Stimulated activated naive CD8-positive, alpha-beta T cell treated with anti-CD3 and anti-CD28 coated beads, Interleukin-15, Interleukin-2, amounts not matched to agents 100 ng/mL and 50 ng/mL, for 24 hours (primary cell): ENCODE results near the gene SAMD13.
A peak's percentile ranks its signal among the peaks of the same experiment; 100 is the strongest.
"Not testable (repeated sequence)": the region's sequence is repeated elsewhere in the genome, so short reads cannot be mapped to it uniquely, and the experiment has no call there.

Source experiments
- H3K27ac Mint-ChIP-seq: one replicate; pipeline ENCODE4 v1.8.0; 2021; ENCODE audit warnings: mild to moderate bottlenecking, mixed read lengths
- H3K27me3 Mint-ChIP-seq: one replicate; pipeline ENCODE4 v1.8.0; 2021; ENCODE audit warnings: mixed read lengths
- H3K36me3 Mint-ChIP-seq: one replicate; pipeline ENCODE4 v1.8.0; 2021; ENCODE audit warnings: low read depth, mixed read lengths
- H3K4me1 Mint-ChIP-seq: one replicate; pipeline ENCODE4 v1.8.0; 2021; ENCODE audit warnings: low read depth, mixed read lengths
- H3K4me3 Mint-ChIP-seq: one replicate; pipeline ENCODE4 v1.8.0; 2021; ENCODE audit warnings: mild to moderate bottlenecking, mixed read lengths
- H3K9me3 Mint-ChIP-seq: one replicate; pipeline ENCODE4 v1.8.0; 2021; ENCODE audit warnings: mixed read lengths

SAMD13 gene

GRCh38 chr1:84271441-84272151, 29.9 kb upstream of the SAMD13 start:
- Mint-ChIP-seq H3K27me3 (no peaks in the 10 kb centered on the region), H3K4me3 (no peak overlapping the region), H3K36me3 (no peaks in the 10 kb centered on the region), H3K4me1 (peaks cover 14% of the 10 kb centered on the region), H3K9me3 (no peaks in the 10 kb centered on the region), H3K27ac (peak overlapping the region; percentile 51)

- H3K4me1 Mint-ChIP-seq = peaks cover 14% of the 10 kb centered on the region
- H3K4me3 Mint-ChIP-seq = no peak overlapping the region
- H3K27me3 Mint-ChIP-seq = no peaks in the 10 kb centered on the region
- H3K9me3 Mint-ChIP-seq = no peaks in the 10 kb centered on the region
- no peak overlapping the region for H3K27ac Mint-ChIP-seq
- H3K36me3 Mint-ChIP-seq = no peaks in the 10 kb centered on the region
Observed at GRCh38 chr1:84272401-84272800, 29.1 kb upstream of the SAMD13 start.

GRCh38 chr1:84277343-84278059, 24.0 kb upstream of the SAMD13 start:
- H3K4me3 Mint-ChIP-seq = no peak overlapping the region
- H3K27me3 Mint-ChIP-seq = no peaks in the 10 kb centered on the region
- no peaks in the 10 kb centered on the region for H3K36me3 Mint-ChIP-seq
- no peaks in the 10 kb centered on the region for H3K4me1 Mint-ChIP-seq
- no peaks in the 10 kb centered on the region for H3K9me3 Mint-ChIP-seq
- H3K27ac Mint-ChIP-seq = no peak overlapping the region

GRCh38 chr1:84278905-84279304, 22.6 kb upstream of the SAMD13 start:
- H3K27ac Mint-ChIP-seq = no peak overlapping the region
- H3K9me3 Mint-ChIP-seq = no peaks in the 10 kb centered on the region
- no peak overlapping the region for H3K4me3 Mint-ChIP-seq
- H3K27me3 Mint-ChIP-seq = no peaks in the 10 kb centered on the region
- H3K4me1 Mint-ChIP-seq = no peaks in the 10 kb centered on the region
- H3K36me3 Mint-ChIP-seq = no peaks in the 10 kb centered on the region

GRCh38 chr1:84280912-84281311, 20.6 kb upstream of the SAMD13 start:
- Mint-ChIP-seq H3K9me3 (peaks cover under 1% of the 10 kb centered on the region), H3K36me3 (no peaks in the 10 kb centered on the region), H3K4me1 (no peaks in the 10 kb centered on the region)

GRCh38 chr1:84282780-84283333, 18.7 kb upstream of the SAMD13 start:
- no peaks in the 10 kb centered on the region for H3K27me3 Mint-ChIP-seq
- no peak overlapping the region for H3K27ac Mint-ChIP-seq
- H3K4me3 Mint-ChIP-seq = no peak overlapping the region
- H3K9me3 Mint-ChIP-seq = peaks cover 15% of the 10 kb centered on the region
- H3K36me3 Mint-ChIP-seq = no peaks in the 10 kb centered on the region
- no peaks in the 10 kb centered on the region for H3K4me1 Mint-ChIP-seq

More at GRCh38 chr1:84280912-84281311, 20.6 kb upstream of the SAMD13 start:
- Mint-ChIP-seq H3K27ac (no peak overlapping the region), H3K4me3 (no peak overlapping the region), H3K27me3 (no peaks in the 10 kb centered on the region)

GRCh38 chr1:84283381-84283780, 18.1 kb upstream of the SAMD13 start:
- Mint-ChIP-seq H3K4me3 (no peak overlapping the region), H3K4me1 (no peaks in the 10 kb centered on the region), H3K36me3 (no peaks in the 10 kb centered on the region), H3K27me3 (no peaks in the 10 kb centered on the region), H3K9me3 (peaks cover 15% of the 10 kb centered on the region), H3K27ac (no peak overlapping the region)

GRCh38 chr1:84286071-84286470, 15.4 kb upstream of the SAMD13 start:
- no peaks in the 10 kb centered on the region for H3K27me3 Mint-ChIP-seq
- H3K9me3 Mint-ChIP-seq = peaks cover 27% of the 10 kb centered on the region
- H3K4me3 Mint-ChIP-seq = no peak overlapping the region
- no peaks in the 10 kb centered on the region for H3K36me3 Mint-ChIP-seq
- no peak overlapping the region for H3K27ac Mint-ChIP-seq
- H3K4me1 Mint-ChIP-seq = no peaks in the 10 kb centered on the region

- not testable (repeated sequence) for H3K4me3 Mint-ChIP-seq, H3K27ac Mint-ChIP-seq, H3K4me1 Mint-ChIP-seq, H3K36me3 Mint-ChIP-seq, H3K27me3 Mint-ChIP-seq
- H3K9me3 Mint-ChIP-seq = peaks cover 27% of the 10 kb centered on the region
Observed at GRCh38 chr1:84287389-84287788, 14.1 kb upstream of the SAMD13 start.

- peaks cover 27% of the 10 kb centered on the region for H3K9me3 Mint-ChIP-seq
- H3K4me1 Mint-ChIP-seq = no peaks in the 10 kb centered on the region
- H3K36me3 Mint-ChIP-seq = no peaks in the 10 kb centered on the region
- no peak overlapping the region for H3K27ac Mint-ChIP-seq
- H3K4me3 Mint-ChIP-seq = no peak overlapping the region
- H3K27me3 Mint-ChIP-seq = no peaks in the 10 kb centered on the region
Observed at GRCh38 chr1:84289169-84289785, 12.2 kb upstream of the SAMD13 start.

- Mint-ChIP-seq H3K27me3 (no peaks in the 10 kb centered on the region), H3K27ac (no peak overlapping the region), H3K4me3 (no peak overlapping the region), H3K36me3 (no peaks in the 10 kb centered on the region), H3K4me1 (no peaks in the 10 kb centered on the region), H3K9me3 (peaks cover 15% of the 10 kb centered on the region)
Observed at GRCh38 chr1:84291882-84292655, 9.4 kb upstream of the SAMD13 start.

GRCh38 chr1:84293766-84294165, 7.7 kb upstream of the SAMD13 start:
- peaks cover 5% of the 10 kb centered on the region for H3K4me1 Mint-ChIP-seq
- H3K27ac Mint-ChIP-seq = no peak overlapping the region
- no peaks in the 10 kb centered on the region for H3K27me3 Mint-ChIP-seq
- no peaks in the 10 kb centered on the region for H3K36me3 Mint-ChIP-seq
- no peak overlapping the region for H3K4me3 Mint-ChIP-seq
- H3K9me3 Mint-ChIP-seq = peaks cover 9% of the 10 kb centered on the region

GRCh38 chr1:84294751-84295150, 6.8 kb upstream of the SAMD13 start:
- Mint-ChIP-seq H3K4me3 (no peak overlapping the region), H3K4me1 (peaks cover 12% of the 10 kb centered on the region), H3K9me3 (peaks cover under 1% of the 10 kb centered on the region), H3K27ac (no peak overlapping the region), H3K36me3 (no peaks in the 10 kb centered on the region), H3K27me3 (no peaks in the 10 kb centered on the region)

- Mint-ChIP-seq H3K27me3 (no peaks in the 10 kb centered on the region), H3K9me3 (no peaks in the 10 kb centered on the region), H3K4me3 (peak overlapping the region; percentile 87), H3K4me1 (peaks cover 38% of the 10 kb centered on the region), H3K27ac (peak overlapping the region; percentile 42), H3K36me3 (no peaks in the 10 kb centered on the region)
Observed at GRCh38 chr1:84297546-84298244, 3.8 kb upstream of the SAMD13 start.
